OCI-LY7 (cell line): ENCODE results near the gene CLEC16A. TPM values are rescaled to one million over a fixed set of nuclear protein-coding genes. Genes with fewer than 3 reads are reported as not detected.

Experiments
- BruUV-seq: library from RNA; stranded (reverse); fragments of 400-500 nt; replicated peaks from 2 replicates; lab custom pipeline; 2021; lab: Mats Ljungman, UMichigan
- CTCF ChIA-PET: fragments of 300-600 bp; sonication (Branson Sonifier 250); formaldehyde crosslinking; loops from one replicate; lab custom pipeline; 2022; ENCODE audit warnings: antibody characterized with exemption; ENCODE audit not compliant: unreplicated experiment; lab: Charles Lee
- POLR2A ChIA-PET: fragments of 300-600 bp; sonication (Branson Sonifier 250); formaldehyde crosslinking; loops from one replicate; lab custom pipeline; 2022; ENCODE audit warnings: antibody characterized with exemption; lab: Charles Lee
- DNase-seq: peaks from one replicate; pipeline ENCODE4 v3.0.0-alpha.2; 2015; ENCODE audit warnings: low spot score
- H2AFZ ChIP-seq: fragments of 200-600 bp; sonication (generic), shearing (Covaris generic); 2 replicates; pipeline ENCODE4 v1.6.1; 2014; ENCODE audit warnings: mild to moderate bottlenecking, antibody characterized with exemption, low read length, moderate library complexity
- H3K27ac ChIP-seq: fragments of 200-600 bp; sonication (generic); 2 replicates; pipeline ENCODE4 v1.5.1; 2014; ENCODE audit warnings: mixed run types, low read depth, mild to moderate bottlenecking, moderate library complexity, low read length, inconsistent platforms; ENCODE audit not compliant: poor library complexity, severe bottlenecking
- H3K36me3 ChIP-seq: fragments of 200-600 bp; sonication (generic); 2 replicates; pipeline ENCODE4 v1.6.1; 2014; ENCODE audit warnings: mild to moderate bottlenecking, antibody characterized with exemption, low read length, moderate library complexity, mixed read lengths; ENCODE audit not compliant: insufficient read depth
- H3K4me1 ChIP-seq: fragments of 200-600 bp; sonication (generic); 2 replicates; pipeline ENCODE4 v1.5.1; 2014; ENCODE audit warnings: mild to moderate bottlenecking, low read length; ENCODE audit not compliant: insufficient read depth, poor library complexity, severe bottlenecking
- H3K4me2 ChIP-seq: fragments of 200-600 bp; sonication (generic); 2 replicates; pipeline ENCODE4 v1.6.1; 2014; ENCODE audit warnings: mild to moderate bottlenecking, low read length
- H3K4me3 ChIP-seq: fragments of 200-600 bp; sonication (generic); 2 replicates; pipeline ENCODE4 v1.5.1; 2014; ENCODE audit warnings: mild to moderate bottlenecking, low read depth, low read length; ENCODE audit not compliant: poor library complexity, severe bottlenecking
- H3K79me2 ChIP-seq: fragments of 200-600 bp; sonication (generic); 2 replicates; pipeline ENCODE4 v1.6.1; 2016; ENCODE audit warnings: low read depth, mild to moderate bottlenecking, low read length, moderate library complexity, mixed read lengths; ENCODE audit not compliant: insufficient read depth
- H3K9me2 ChIP-seq: fragments of 200-600 bp; sonication (generic); 2 replicates; pipeline ENCODE4 v1.6.1; 2016; ENCODE audit warnings: mild to moderate bottlenecking, low read length, mixed read lengths; ENCODE audit not compliant: insufficient read depth
- H3K9me3 ChIP-seq: fragments of 200-600 bp; sonication (generic); 2 replicates; pipeline ENCODE4 v1.6.1; 2014; ENCODE audit warnings: mild to moderate bottlenecking, mixed run types, low read length, mixed read lengths
- H4K20me1 ChIP-seq: fragments of 200-600 bp; sonication (generic); 2 replicates; pipeline ENCODE4 v1.6.1; 2014; ENCODE audit warnings: mild to moderate bottlenecking, antibody characterized with exemption, low read length, moderate library complexity, mixed read lengths; ENCODE audit not compliant: insufficient read depth
- EZH2phosphoT487 ChIP-seq: fragments of 200-600 bp; sonication (generic); IDR thresholded peaks from 2 replicates; pipeline ENCODE4 v1.6.1; 2018; ENCODE audit warnings: low read depth, borderline replicate concordance, mild to moderate bottlenecking, mixed run types, antibody characterized with exemption, low read length, moderate library complexity, mixed read lengths
- intact Hi-C: fragments of 100-400 bp; cut with micrococcal nuclease; formaldehyde crosslinking; loops from one replicate; pipeline ENCODE4 v1.10.0; 2022; ENCODE audit not compliant: unreplicated experiment
- total RNA-seq, 2 experiments: library from RNA; depleted of rRNA in 1 of 2; stranded (reverse); fragments of >200 nt in 1 of 2; shearing (Covaris generic) in 1 of 2; gene quantifications; 2 replicates each; pipeline ENCODE4 v1.2.3, GENCODE V29; 2014 to 2022
- TF ChIP-seq, protein P1 (sequence below): fragments of 200-600 bp; sonication (generic); conservative IDR thresholded peaks from 2 replicates; pipeline ENCODE4 v1.5.1; 2014; ENCODE audit warnings: mild to moderate bottlenecking, antibody characterized with exemption, low read length, moderate library complexity, mixed read lengths

Gene CLEC16A
- total RNA-seq, 2 experiments from 2014 or later, result 26.2 to 50.9 TPM

DNA sequence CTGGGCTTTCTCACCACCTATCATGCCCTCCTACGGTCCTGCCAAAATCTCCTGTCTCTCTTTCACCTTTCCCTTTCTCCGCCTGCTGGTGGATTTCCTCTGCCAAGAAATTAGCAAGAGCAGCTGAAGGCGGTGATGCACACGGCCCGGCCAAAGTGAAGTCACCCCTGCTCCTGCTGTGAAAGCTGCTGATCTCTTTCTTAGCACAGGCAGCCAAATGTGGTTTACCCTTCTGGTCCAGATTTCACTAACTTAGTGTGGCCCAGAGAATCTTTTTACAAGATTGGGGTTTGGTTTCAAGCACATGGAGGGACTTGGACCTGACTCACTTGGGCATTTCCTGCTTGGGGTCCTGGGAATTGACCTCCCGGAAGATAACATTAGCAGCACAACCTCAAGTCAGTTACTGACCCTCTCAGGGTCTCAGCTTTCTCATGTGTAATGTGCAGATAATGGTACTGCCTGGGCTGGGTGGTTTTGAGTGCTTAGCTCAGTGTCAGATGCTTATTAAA lies 155.9 kb downstream of the CLEC16A start:
- Histone ChIP-seq H3K9me2 (no peaks in the 10 kb centered on the region), H3K79me2 (no peaks in the 10 kb centered on the region), H3K9me3 (no peaks in the 10 kb centered on the region), H3K4me2 (peak overlapping the region; percentile 52; the same call in 1 of the 2 replicates), H2AFZ (peak overlapping the region; percentile 6; the same call in 1 of the 2 replicates), H3K36me3 (peaks cover 16% of the 10 kb centered on the region), H3K27ac (peak overlapping the region; percentile 1), H3K4me3 (no peak overlapping the region), H3K4me1 (peaks cover 30% of the 10 kb centered on the region), H4K20me1 (no peaks in the 10 kb centered on the region)
- no peak for TF ChIP-seq EZH2phosphoT487
- TF ChIP-seq, protein P1, sequence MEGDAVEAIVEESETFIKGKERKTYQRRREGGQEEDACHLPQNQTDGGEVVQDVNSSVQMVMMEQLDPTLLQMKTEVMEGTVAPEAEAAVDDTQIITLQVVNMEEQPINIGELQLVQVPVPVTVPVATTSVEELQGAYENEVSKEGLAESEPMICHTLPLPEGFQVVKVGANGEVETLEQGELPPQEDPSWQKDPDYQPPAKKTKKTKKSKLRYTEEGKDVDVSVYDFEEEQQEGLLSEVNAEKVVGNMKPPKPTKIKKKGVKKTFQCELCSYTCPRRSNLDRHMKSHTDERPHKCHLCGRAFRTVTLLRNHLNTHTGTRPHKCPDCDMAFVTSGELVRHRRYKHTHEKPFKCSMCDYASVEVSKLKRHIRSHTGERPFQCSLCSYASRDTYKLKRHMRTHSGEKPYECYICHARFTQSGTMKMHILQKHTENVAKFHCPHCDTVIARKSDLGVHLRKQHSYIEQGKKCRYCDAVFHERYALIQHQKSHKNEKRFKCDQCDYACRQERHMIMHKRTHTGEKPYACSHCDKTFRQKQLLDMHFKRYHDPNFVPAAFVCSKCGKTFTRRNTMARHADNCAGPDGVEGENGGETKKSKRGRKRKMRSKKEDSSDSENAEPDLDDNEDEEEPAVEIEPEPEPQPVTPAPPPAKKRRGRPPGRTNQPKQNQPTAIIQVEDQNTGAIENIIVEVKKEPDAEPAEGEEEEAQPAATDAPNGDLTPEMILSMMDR, result no peak
- no TSS peak for BruUV-seq
- ChIA-PET CTCF (no interaction called here), POLR2A (interaction anchor here (0.5 to 2.2 kb wide), 3 partner anchors 13 to 344 kb away, joined by 3 to 8 read pairs (median 7); no protein-coding TSS in a partner anchor)
- DNase-seq, result peak; percentile 34
- intact Hi-C loops, result no loop called here

- Histone ChIP-seq H4K20me1 (no peaks in the 10 kb centered on the region), H3K9me2 (no peaks in the 10 kb centered on the region), H3K36me3 (peaks cover 16% of the 10 kb centered on the region), H3K4me1 (peaks cover 35% of the 10 kb centered on the region), H3K9me3 (no peaks in the 10 kb centered on the region), H2AFZ (no peak overlapping the region), H3K79me2 (no peaks in the 10 kb centered on the region), H3K4me3 (no peak overlapping the region), H3K4me2 (no peak overlapping the region; the same call in 1 of the 2 replicates), H3K27ac (no peak overlapping the region)
- intact Hi-C loops, result no loop called here
- no TSS peak for BruUV-seq
- ChIA-PET CTCF (no interaction called here), POLR2A (interaction anchor here (2.2 kb wide), 1 partner anchor 14 kb away, joined by 8 read pairs; no protein-coding TSS in a partner anchor)
- DNase-seq, result no peak
- TF ChIP-seq, protein P1, result no peak
- TF ChIP-seq EZH2phosphoT487, result no peak
These were observed 156.9 kb downstream of the CLEC16A start for GRCh38 chr16:11101283-11101682.
